Measurements from ENCODE around the gene KIF20A.

The KIF20A gene

GRCh38 chr5:138163721-138164120, 15.2 kb upstream of the KIF20A start:
- DNase-seq (ENCODE audit: low read depth) = no peak
- no peak overlapping the region for H3K4me3 ChIP-seq (ENCODE audit: control insufficient read depth, low read depth, low read length)
- no peak for TF ChIP-seq CTCF (IDR thresholded peaks at IDR 0.05; ENCODE audit: control insufficient read depth, insufficient read depth, low read depth, low read length, missing control alignments)

GRCh38 chr5:138169124-138169523, 9.8 kb upstream of the KIF20A start:
- no peak for DNase-seq (ENCODE audit: low read depth)
- no peak for TF ChIP-seq CTCF (IDR thresholded peaks at IDR 0.05; ENCODE audit: control insufficient read depth, insufficient read depth, low read depth, low read length, missing control alignments)
- no peak overlapping the region for H3K4me3 ChIP-seq (ENCODE audit: control insufficient read depth, low read depth, low read length)

- H3K4me3 ChIP-seq (ENCODE audit: control insufficient read depth, low read depth, low read length) = no peak overlapping the region
- no peak for TF ChIP-seq CTCF (IDR thresholded peaks at IDR 0.05; ENCODE audit: control insufficient read depth, insufficient read depth, low read depth, low read length, missing control alignments)
- no peak for DNase-seq (ENCODE audit: low read depth)
Measured at GRCh38 chr5:138170299-138170698, 8.6 kb upstream of the KIF20A start.

GRCh38 chr5:138177941-138178515, 884 bp upstream of the KIF20A start:
- DNase-seq (ENCODE audit: low read depth) = no peak
- TF ChIP-seq CTCF (IDR thresholded peaks at IDR 0.05; ENCODE audit: control insufficient read depth, insufficient read depth, low read depth, low read length, missing control alignments) = no peak

GRCh38 chr5:138179277-138179857, 455 bp downstream of the KIF20A start:
- H3K4me3 ChIP-seq (ENCODE audit: control insufficient read depth, low read depth, low read length) = peak overlapping the region; percentile 95
- TF ChIP-seq CTCF (IDR thresholded peaks at IDR 0.05; ENCODE audit: control insufficient read depth, insufficient read depth, low read depth, low read length, missing control alignments) = no peak
- no peak for DNase-seq (ENCODE audit: low read depth)

More at GRCh38 chr5:138177941-138178515, 884 bp upstream of the KIF20A start:
- peak overlapping the region; percentile 95 for H3K4me3 ChIP-seq (ENCODE audit: control insufficient read depth, low read depth, low read length)

GRCh38 chr5:138180183-138180782, 1.4 kb downstream of the KIF20A start:
- peak overlapping the region; percentile 95 for H3K4me3 ChIP-seq (ENCODE audit: control insufficient read depth, low read depth, low read length)
- peak; percentile 48 for TF ChIP-seq CTCF (IDR thresholded peaks at IDR 0.05; ENCODE audit: control insufficient read depth, insufficient read depth, low read depth, low read length, missing control alignments)
- DNase-seq (ENCODE audit: low read depth) = peak; percentile 21

Data from AG09309 (cell line).